Measurements from ENCODE around the gene HOXB9. TPM values are rescaled to one million over a fixed set of nuclear protein-coding genes. Genes with fewer than 3 reads are reported as not detected.

The HOXB9 gene
- total and polyA plus RNA-seq, 2 donors (not counting 3 experiments of a cell fraction or from before 2014, with no cell fraction given), result 0.79 to 1.1 TPM

GRCh38 chr17:48639136-48639535 lies 13.0 kb upstream of the HOXB9 start:
- H3K27me3 ChIP-seq (ENCODE audit: control insufficient read depth in 2 of 2, insufficient read depth in 2 of 2, low read length in 2 of 2), result peaks cover 75 to 87% of the 10 kb centered on the region in 2 experiments
- ChIA-PET CTCF (interaction anchor here (1.9 kb wide), 2 partner anchors 13 to 240 kb away, joined by 4 to 5 read pairs; partner anchors contain the start of gene HOXB9), POLR2A (no interaction called here)
- H3K4me2 ChIP-seq (ENCODE audit: insufficient read depth, low read length), result no peak overlapping the region
- no peak overlapping the region for H3K27ac ChIP-seq (ENCODE audit: insufficient read depth, low read depth, low read length)
- DNase-seq (ENCODE audit: low read depth, low spot score), result no peak
- intact Hi-C loops (cut with micrococcal nuclease), result no loop called here
- dilution Hi-C loops (cut with MboI; ENCODE audit: extremely low pct_ligation_motif_present, low sequenced_read_pairs), result no loop called here
- no peak for FAIRE-seq
- no peaks in the 10 kb centered on the region for H3K79me2 ChIP-seq (ENCODE audit: control insufficient read depth, insufficient read depth, low read length)
- no peaks in the 10 kb centered on the region for H3K36me3 ChIP-seq (ENCODE audit: control insufficient read depth in 2 of 2, extremely low read depth in 1 of 2, insufficient read depth in 2 of 2, low read length in 2 of 2)
- H3K9me1 ChIP-seq (replicated peaks; ENCODE audit: control insufficient read depth, extremely low read depth, insufficient read depth, low read length), result no peaks in the 10 kb centered on the region
- H3K4me3 ChIP-seq (replicated peaks in 1 of 3; ENCODE audit: insufficient read depth in 1 of 3, low read depth in 1 of 3, low read length in 3 of 3), result no peak overlapping the region
- H3K9me3 ChIP-seq (replicated peaks; ENCODE audit: control insufficient read depth, insufficient read depth, low read length), result no peaks in the 10 kb centered on the region
- TF ChIP-seq, protein P1, sequence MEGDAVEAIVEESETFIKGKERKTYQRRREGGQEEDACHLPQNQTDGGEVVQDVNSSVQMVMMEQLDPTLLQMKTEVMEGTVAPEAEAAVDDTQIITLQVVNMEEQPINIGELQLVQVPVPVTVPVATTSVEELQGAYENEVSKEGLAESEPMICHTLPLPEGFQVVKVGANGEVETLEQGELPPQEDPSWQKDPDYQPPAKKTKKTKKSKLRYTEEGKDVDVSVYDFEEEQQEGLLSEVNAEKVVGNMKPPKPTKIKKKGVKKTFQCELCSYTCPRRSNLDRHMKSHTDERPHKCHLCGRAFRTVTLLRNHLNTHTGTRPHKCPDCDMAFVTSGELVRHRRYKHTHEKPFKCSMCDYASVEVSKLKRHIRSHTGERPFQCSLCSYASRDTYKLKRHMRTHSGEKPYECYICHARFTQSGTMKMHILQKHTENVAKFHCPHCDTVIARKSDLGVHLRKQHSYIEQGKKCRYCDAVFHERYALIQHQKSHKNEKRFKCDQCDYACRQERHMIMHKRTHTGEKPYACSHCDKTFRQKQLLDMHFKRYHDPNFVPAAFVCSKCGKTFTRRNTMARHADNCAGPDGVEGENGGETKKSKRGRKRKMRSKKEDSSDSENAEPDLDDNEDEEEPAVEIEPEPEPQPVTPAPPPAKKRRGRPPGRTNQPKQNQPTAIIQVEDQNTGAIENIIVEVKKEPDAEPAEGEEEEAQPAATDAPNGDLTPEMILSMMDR (IDR thresholded peaks at IDR 0.05; ENCODE audit: extremely low read depth in 1 of 2, insufficient read depth in 1 of 2, low read depth in 1 of 2, low read length in 2 of 2), result no peak
- TF ChIP-seq FOS (IDR thresholded peaks at IDR 0.05; ENCODE audit: borderline replicate concordance, insufficient read depth, low read length) (no peak), MYC (IDR thresholded peaks at IDR 0.05; ENCODE audit: low read depth, low read length) (no peak), POLR2AphosphoS5 (IDR thresholded peaks at IDR 0.05; ENCODE audit: insufficient read depth, low read depth, low read length) (no peak), GATA2 (IDR thresholded peaks at IDR 0.05; ENCODE audit: insufficient read depth, insufficient read length, low read depth, low read length) (no peak), JUN (IDR thresholded peaks at IDR 0.05; ENCODE audit: borderline replicate concordance, insufficient read depth, insufficient read length, low read depth) (no peak), EZH2 (IDR thresholded peaks at IDR 0.05; ENCODE audit: borderline replicate concordance, low read depth, low read length, severe bottlenecking) (no peak), POLR2A (IDR thresholded peaks at IDR 0.05; ENCODE audit: low read depth, low read length) (no peak)
- TF ChIP-seq, protein P2, sequence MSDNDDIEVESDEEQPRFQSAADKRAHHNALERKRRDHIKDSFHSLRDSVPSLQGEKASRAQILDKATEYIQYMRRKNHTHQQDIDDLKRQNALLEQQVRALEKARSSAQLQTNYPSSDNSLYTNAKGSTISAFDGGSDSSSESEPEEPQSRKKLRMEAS (IDR thresholded peaks at IDR 0.05; ENCODE audit: insufficient read depth, insufficient read length), result no peak
- no peaks in the 10 kb centered on the region for H4K20me1 ChIP-seq (replicated peaks; ENCODE audit: control insufficient read depth, extremely low read depth, insufficient read depth, low read length)
- no TSS peak for BruUV-seq (replicated peaks)
- no peak overlapping the region for H2AFZ ChIP-seq (ENCODE audit: low read depth, low read length)
- H3K4me1 ChIP-seq (ENCODE audit: control insufficient read depth, extremely low read depth, insufficient read depth, low read length), result no peaks in the 10 kb centered on the region
- no peak overlapping the region for H3K9ac ChIP-seq (replicated peaks; ENCODE audit: extremely low read depth, insufficient read depth, low read length)

All from endothelial cell of umbilical vein (primary cell).